GM12891 (cell line): ENCODE data around the gene FAM20C.

ENCODE experiments used
- PAX5 ChIP-seq: IDR thresholded peaks from 2 replicates; pipeline ENCODE4 v1.6.1; 2011; ENCODE audit warnings: low read length, moderate library complexity, mild to moderate bottlenecking; ENCODE audit not compliant: insufficient read depth, severe bottlenecking
- POLR2A ChIP-seq: IDR thresholded peaks from 2 replicates; pipeline ENCODE4 v1.6.1; 2011; ENCODE audit warnings: low read depth, low read length, control low read depth
- POLR2AphosphoS5 ChIP-seq: IDR thresholded peaks from 2 replicates; pipeline ENCODE4 v1.6.1; 2011; ENCODE audit warnings: low read depth, low read length, control low read depth
- POU2F2 ChIP-seq: IDR thresholded peaks from 2 replicates; pipeline ENCODE4 v1.6.1; 2011; ENCODE audit warnings: low read depth, mild to moderate bottlenecking, control low read depth, low read length, moderate library complexity
- SPI1 ChIP-seq: IDR thresholded peaks from 2 replicates; pipeline ENCODE4 v1.6.1; 2011; ENCODE audit warnings: low read depth, low read length, control low read depth
- TAF1 ChIP-seq: IDR thresholded peaks from 2 replicates; pipeline ENCODE4 v1.6.1; 2011; ENCODE audit warnings: low read depth, low read length, control low read depth

DNA sequence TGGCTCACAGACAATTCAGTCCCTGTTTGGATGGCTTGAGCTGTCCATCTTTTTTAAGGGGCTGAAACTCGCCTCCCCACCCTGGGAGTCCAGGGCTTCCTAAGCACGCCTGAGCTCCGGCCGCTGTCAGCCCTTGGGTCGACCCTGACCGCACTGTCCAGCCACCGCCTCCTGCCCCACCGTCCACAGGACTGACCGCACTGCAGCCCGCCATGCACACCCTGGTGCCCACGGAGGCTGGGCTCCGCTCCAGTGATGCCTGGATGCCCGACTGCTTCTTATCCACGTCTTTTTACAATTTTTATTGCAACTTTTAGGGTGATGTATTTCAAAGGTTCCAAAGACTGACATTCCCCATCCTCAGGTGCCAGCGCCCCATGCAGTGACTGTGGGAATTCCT lies 58.2 kb downstream of the FAM20C start:
- TF ChIP-seq TAF1 (no peak), POU2F2 (no peak), POLR2A (no peak), POLR2AphosphoS5 (no peak), SPI1 (no peak), PAX5 (no peak)
